Measurements from ENCODE around the gene DDX6. TPM values are rescaled to one million over a fixed set of nuclear protein-coding genes. Genes with fewer than 3 reads are reported as not detected.
"Not testable (repeated sequence)": the region's sequence is repeated elsewhere in the genome, so short reads cannot be mapped to it uniquely, and the experiment has no call there.

The DDX6 gene
- total RNA-seq, 3 donors from 2014 or later (not counting 1 experiment from before 2014, with no cell fraction given), result 350 to 369 (median 364) TPM

DNA sequence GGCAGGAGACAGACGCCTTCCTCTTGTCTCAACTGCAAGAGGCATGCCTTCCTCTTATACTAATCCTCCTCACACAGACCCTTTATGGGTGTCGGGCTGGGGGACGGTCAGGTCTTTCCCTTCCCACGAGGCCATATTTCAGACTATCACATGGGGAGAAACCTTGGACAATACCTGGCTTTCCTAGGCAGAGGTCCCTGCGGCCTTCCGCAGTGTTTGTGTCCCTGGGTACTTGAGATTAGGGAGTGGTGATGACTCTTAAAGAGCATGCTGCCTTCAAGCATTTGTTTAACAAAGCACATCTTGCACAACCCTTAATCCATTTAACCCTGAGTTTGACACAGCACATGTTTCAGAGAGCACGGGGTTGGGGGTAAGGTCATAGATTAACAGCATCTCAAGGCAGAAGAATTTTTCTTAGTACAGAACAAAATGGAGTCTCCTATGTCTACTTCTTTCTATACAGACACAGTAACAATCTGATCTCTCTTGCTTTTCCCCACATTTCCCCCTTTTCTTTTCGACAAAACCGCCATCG lies 69.4 kb downstream of the DDX6 start:
- H3K27me3 ChIP-seq (ENCODE audit: control insufficient read depth, insufficient read depth, low read length); H3K4me3 Mint-ChIP-seq; H3K27ac Mint-ChIP-seq; DNase-seq; ATAC-seq; H3K36me3 Mint-ChIP-seq; H3K36me3 ChIP-seq (ENCODE audit: control insufficient read depth, insufficient read depth, low read length); intact Hi-C loops (cut with micrococcal nuclease); H3K9me3 Mint-ChIP-seq; H3K4me1 ChIP-seq (ENCODE audit: control insufficient read depth, insufficient read depth, low read length); H3K9me3 ChIP-seq (ENCODE audit: control insufficient read depth, insufficient read depth, low read length); H3K4me1 Mint-ChIP-seq; H3K27ac ChIP-seq (ENCODE audit: low read length); H3K4me3 ChIP-seq (ENCODE audit: low read length): not testable (repeated sequence)
- WGBS (ENCODE audit: insufficient coverage), result no CpG with 5 or more reads among the region's 10 CpGs
- H3K27me3 Mint-ChIP-seq (ENCODE audit: low read depth in 2 of 2), result peaks cover 18 to 26% of the 10 kb centered on the region in 2 donors

DNA sequence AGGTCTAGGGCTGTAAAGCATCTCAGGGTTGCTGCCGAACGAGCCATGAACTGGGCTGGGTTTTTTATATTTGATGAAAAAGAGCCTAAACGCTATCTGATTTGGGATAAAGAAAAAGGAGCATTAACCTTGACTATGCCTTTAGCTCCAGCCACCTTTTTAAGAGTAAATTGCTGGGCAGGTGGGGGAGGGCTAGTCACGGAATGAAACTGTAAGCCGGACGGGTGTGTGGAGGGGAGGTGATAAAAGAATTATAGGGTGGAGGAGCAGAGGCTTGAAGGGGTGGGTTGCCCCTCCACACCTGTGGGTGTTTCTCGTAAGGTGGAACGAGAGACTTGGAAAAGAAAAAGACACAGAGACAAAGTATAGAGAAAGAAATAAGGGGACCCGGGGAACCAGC lies 70.2 kb downstream of the DDX6 start:
- H3K4me3 ChIP-seq (ENCODE audit: low read length); H3K27me3 ChIP-seq (ENCODE audit: control insufficient read depth, insufficient read depth, low read length); H3K4me1 ChIP-seq (ENCODE audit: control insufficient read depth, insufficient read depth, low read length); H3K27ac ChIP-seq (ENCODE audit: low read length); H3K27ac Mint-ChIP-seq; H3K4me1 Mint-ChIP-seq; H3K36me3 ChIP-seq (ENCODE audit: control insufficient read depth, insufficient read depth, low read length); ATAC-seq; H3K36me3 Mint-ChIP-seq; H3K4me3 Mint-ChIP-seq; intact Hi-C loops (cut with micrococcal nuclease); H3K9me3 ChIP-seq (ENCODE audit: control insufficient read depth, insufficient read depth, low read length); DNase-seq; H3K9me3 Mint-ChIP-seq: not testable (repeated sequence)
- 95% methylated on average over 3 of the region's 9 CpGs for WGBS (ENCODE audit: insufficient coverage)
- peaks cover 18 to 26% of the 10 kb centered on the region in 2 donors for H3K27me3 Mint-ChIP-seq (ENCODE audit: low read depth in 2 of 2)

DNA sequence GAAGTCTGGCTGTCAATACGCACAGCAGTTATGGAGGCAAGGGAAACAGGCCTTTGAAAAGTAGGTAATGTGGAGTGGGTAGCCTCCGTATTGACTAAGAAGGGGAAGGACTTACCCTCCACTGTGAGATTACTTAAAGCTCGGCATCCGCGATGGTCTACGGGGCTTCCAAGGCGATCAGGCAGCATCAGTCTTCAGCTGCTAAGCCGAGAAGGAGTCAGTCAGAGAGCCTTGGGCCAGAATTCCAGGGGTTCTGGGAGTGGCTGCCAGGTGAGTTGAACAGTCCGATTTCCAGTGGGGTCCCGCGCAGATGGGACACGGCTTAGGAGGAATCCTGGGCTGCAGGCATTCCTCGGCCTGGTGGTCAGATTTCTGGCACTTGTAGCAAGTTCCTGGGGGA lies 70.9 kb downstream of the DDX6 start:
- H3K4me1 Mint-ChIP-seq; H3K9me3 Mint-ChIP-seq; H3K9me3 ChIP-seq (ENCODE audit: control insufficient read depth, insufficient read depth, low read length); H3K36me3 ChIP-seq (ENCODE audit: control insufficient read depth, insufficient read depth, low read length); intact Hi-C loops (cut with micrococcal nuclease); H3K27ac ChIP-seq (ENCODE audit: low read length); H3K36me3 Mint-ChIP-seq; H3K27ac Mint-ChIP-seq; ATAC-seq; DNase-seq; H3K4me3 ChIP-seq (ENCODE audit: low read length); H3K27me3 ChIP-seq (ENCODE audit: control insufficient read depth, insufficient read depth, low read length); H3K4me1 ChIP-seq (ENCODE audit: control insufficient read depth, insufficient read depth, low read length); H3K4me3 Mint-ChIP-seq: not testable (repeated sequence)
- 87% methylated on average over 8 of the region's 13 CpGs for WGBS (ENCODE audit: insufficient coverage)
- H3K27me3 Mint-ChIP-seq (ENCODE audit: low read depth in 2 of 2), result peaks cover 18 to 26% of the 10 kb centered on the region in 2 donors

DNA sequence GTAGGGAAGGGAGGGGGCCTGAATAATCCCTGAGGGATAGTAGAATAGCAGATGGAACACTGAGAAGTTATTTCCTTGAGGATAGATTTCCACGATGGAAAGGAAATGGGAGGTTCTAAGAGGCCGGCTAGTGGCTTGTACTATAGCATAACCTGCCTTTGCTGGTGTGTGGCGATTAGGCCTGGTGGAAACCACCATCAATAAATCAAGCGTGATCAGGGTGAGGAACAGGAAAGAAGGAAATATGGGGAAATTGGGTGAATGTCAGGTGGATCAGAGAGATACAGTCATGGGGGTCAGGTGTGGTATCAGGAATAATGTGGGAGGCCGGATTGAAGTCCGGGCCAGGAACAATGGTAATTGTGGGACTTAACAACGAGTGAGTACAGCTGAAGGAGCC lies 72.4 kb downstream of the DDX6 start:
- H3K4me3 ChIP-seq (ENCODE audit: low read length); H3K36me3 ChIP-seq (ENCODE audit: control insufficient read depth, insufficient read depth, low read length); H3K27ac ChIP-seq (ENCODE audit: low read length); H3K4me1 Mint-ChIP-seq; intact Hi-C loops (cut with micrococcal nuclease); ATAC-seq; H3K9me3 ChIP-seq (ENCODE audit: control insufficient read depth, insufficient read depth, low read length); H3K4me3 Mint-ChIP-seq; H3K27ac Mint-ChIP-seq; DNase-seq; H3K9me3 Mint-ChIP-seq; H3K4me1 ChIP-seq (ENCODE audit: control insufficient read depth, insufficient read depth, low read length); H3K36me3 Mint-ChIP-seq; H3K27me3 ChIP-seq (ENCODE audit: control insufficient read depth, insufficient read depth, low read length): not testable (repeated sequence)
- 79% methylated on average over 5 of the region's 7 CpGs for WGBS (ENCODE audit: insufficient coverage)
- peaks cover 18 to 26% of the 10 kb centered on the region in 2 donors for H3K27me3 Mint-ChIP-seq (ENCODE audit: low read depth in 2 of 2)

GRCh38 chr11:118717733-118718132 lies 73.2 kb downstream of the DDX6 start:
- H3K4me1 ChIP-seq (ENCODE audit: control insufficient read depth, insufficient read depth, low read length); H3K36me3 Mint-ChIP-seq; H3K27me3 ChIP-seq (ENCODE audit: control insufficient read depth, insufficient read depth, low read length); H3K9me3 ChIP-seq (ENCODE audit: control insufficient read depth, insufficient read depth, low read length); H3K4me1 Mint-ChIP-seq; H3K9me3 Mint-ChIP-seq; H3K27ac Mint-ChIP-seq; H3K4me3 Mint-ChIP-seq; H3K4me3 ChIP-seq (ENCODE audit: low read length); DNase-seq; intact Hi-C loops (cut with micrococcal nuclease); ATAC-seq; H3K27ac ChIP-seq (ENCODE audit: low read length); H3K36me3 ChIP-seq (ENCODE audit: control insufficient read depth, insufficient read depth, low read length): not testable (repeated sequence)
- 91% methylated on average over 4 of the region's 4 CpGs for WGBS (ENCODE audit: insufficient coverage)
- H3K27me3 Mint-ChIP-seq (ENCODE audit: low read depth in 2 of 2), result peaks cover 18 to 26% of the 10 kb centered on the region in 2 donors

DNA sequence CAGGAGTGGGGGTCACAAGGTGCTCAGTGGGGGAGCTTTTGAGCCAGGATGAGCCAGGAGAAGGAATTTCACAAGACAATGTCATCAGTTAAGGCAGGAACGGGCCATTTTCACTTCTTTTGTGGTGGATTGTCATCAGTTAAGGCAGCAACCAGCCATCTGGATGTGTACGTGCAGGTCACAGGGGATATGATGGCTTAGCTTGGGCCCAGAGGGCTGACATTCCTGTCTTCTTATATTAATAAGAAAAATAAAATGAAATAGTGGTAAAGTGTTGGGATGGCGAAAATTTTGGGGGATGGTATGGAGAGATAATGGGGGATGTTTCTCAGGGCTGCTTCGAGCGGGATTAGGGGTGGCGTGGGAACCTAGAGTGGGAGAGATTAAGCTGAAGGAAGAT lies 73.7 kb downstream of the DDX6 start:
- H3K36me3 Mint-ChIP-seq; H3K4me3 ChIP-seq (ENCODE audit: low read length); ATAC-seq; H3K9me3 Mint-ChIP-seq; H3K4me1 Mint-ChIP-seq; H3K4me1 ChIP-seq (ENCODE audit: control insufficient read depth, insufficient read depth, low read length); H3K4me3 Mint-ChIP-seq; H3K9me3 ChIP-seq (ENCODE audit: control insufficient read depth, insufficient read depth, low read length); DNase-seq; H3K27ac ChIP-seq (ENCODE audit: low read length); intact Hi-C loops (cut with micrococcal nuclease); H3K36me3 ChIP-seq (ENCODE audit: control insufficient read depth, insufficient read depth, low read length); H3K27ac Mint-ChIP-seq; H3K27me3 ChIP-seq (ENCODE audit: control insufficient read depth, insufficient read depth, low read length): not testable (repeated sequence)
- H3K27me3 Mint-ChIP-seq (ENCODE audit: low read depth in 2 of 2), result peaks cover 18 to 26% of the 10 kb centered on the region in 2 donors
- 76% methylated on average over 3 of the region's 6 CpGs for WGBS (ENCODE audit: insufficient coverage)
